ENCODE data around the gene CCDC69. TPM values are rescaled to one million over a fixed set of nuclear protein-coding genes. Genes with fewer than 3 reads are reported as not detected.

The CCDC69 gene
- total and polyA plus RNA-seq, 10 of the 15 experiments (the other 5 are each of a cell fraction or from before 2014, with no cell fraction given), result 13.5 to 106 (median 70.1) TPM

GRCh38 chr5:151196556-151197290 lies 27.2 kb downstream of the CCDC69 start (continued):
- no peak for TF ChIP-seq RBBP5 (conservative IDR thresholded peaks at IDR 0.05)
- no peak for TF ChIP-seq ZBTB33 (IDR thresholded peaks at IDR 0.05)
- peak; percentile 25; the same call in 1 of the 2 replicates for TF ChIP-seq BCL11A (IDR thresholded peaks at IDR 0.05; ENCODE audit: low read depth, low read length)
- TF ChIP-seq SMARCA5 (IDR thresholded peaks at IDR 0.05), result peak; percentile 35
- no peak for TF ChIP-seq SREBF2 (IDR thresholded peaks at IDR 0.05; ENCODE audit: low read length)
- peak; percentile 29; the same call in 1 of the 2 replicates for TF ChIP-seq BMI1 (IDR thresholded peaks at IDR 0.05; ENCODE audit: borderline replicate concordance)
- TF ChIP-seq ZBTB40 (IDR thresholded peaks at IDR 0.05; ENCODE audit: borderline replicate concordance), result no peak
- no peak for TF ChIP-seq IRF3 (IDR thresholded peaks at IDR 0.05)
- no peak for TF ChIP-seq CBX5 (IDR thresholded peaks at IDR 0.05; ENCODE audit: low read depth)
- TF ChIP-seq SMAD5 (IDR thresholded peaks at IDR 0.05; ENCODE audit: low read depth), result no peak
- TF ChIP-seq RUNX3 (IDR thresholded peaks at IDR 0.05; ENCODE audit: low read length), result peak; percentile 87
- no peak for TF ChIP-seq REST (IDR thresholded peaks at IDR 0.05; ENCODE audit: low read depth, low read length)
- TF ChIP-seq TCF3 (IDR thresholded peaks at IDR 0.05; ENCODE audit: borderline replicate concordance, insufficient read depth, low read depth, low read length), result 0 out of 2 replicates have a peak, but pooled peaks have one; percentile 68
- TF ChIP-seq SIN3A (IDR thresholded peaks at IDR 0.05; ENCODE audit: low read depth, low read length), result no peak
- TF ChIP-seq CTCF (IDR thresholded peaks at IDR 0.05 in 2 of 3, conservative IDR thresholded peaks at IDR 0.05 in 1 of 3; ENCODE audit: control insufficient read depth in 2 of 3, extremely low read depth in 1 of 3, insufficient read depth in 1 of 3, low read depth in 3 of 3, low read length in 3 of 3), result no peak
- TF ChIP-seq CEBPB (IDR thresholded peaks at IDR 0.05; ENCODE audit: borderline replicate concordance in 1 of 2, low read depth in 2 of 2, low read length in 2 of 2), result no peak
- TF ChIP-seq DPF2 (IDR thresholded peaks at IDR 0.05), result peak; percentile 93

All from GM12878 (cell line).